K562 (cell line): ENCODE results near the gene TM7SF2. TPM values are rescaled to one million over a fixed set of nuclear protein-coding genes. Genes with fewer than 3 reads are reported as not detected.
A peak's percentile ranks its signal among the peaks of the same experiment; 100 is the strongest.

Experiments
- CHD2 ChIP-seq: IDR thresholded peaks from 2 replicates; pipeline ENCODE4 v1.6.1; 2011; ENCODE audit warnings: low read depth, low read length
- FOXA1 ChIP-seq: fragments of 450-650 bp; IDR thresholded peaks from 2 replicates; pipeline ENCODE4 v1.6.1; 2016; ENCODE audit warnings: mild to moderate bottlenecking, borderline replicate concordance
- MTF1 ChIP-seq: fragments of 250-450 bp; sonication (Bioruptor Pico); IDR thresholded peaks from 2 replicates; pipeline ENCODE4 v1.9.0; 2021; ENCODE audit warnings: moderate library complexity, mild to moderate bottlenecking, inconsistent platforms, borderline replicate concordance
- MXD1 ChIP-seq: fragments of 250-450 bp; sonication (Bioruptor Pico); IDR thresholded peaks from 2 replicates; pipeline ENCODE4 v1.8.0; 2021; ENCODE audit warnings: borderline replicate concordance, mild to moderate bottlenecking, moderate library complexity; ENCODE audit not compliant: poor library complexity, severe bottlenecking
- NR0B1 ChIP-seq: fragments of 450-650 bp; IDR thresholded peaks from one replicate; pipeline ENCODE4 v1.6.1; 2018; ENCODE audit warnings: mild to moderate bottlenecking, moderate library complexity; ENCODE audit not compliant: partially characterized antibody
- NR4A1 ChIP-seq, 2 experiments: fragments of 250-450 bp in 1 of 2; fragments of 450-650 bp in 1 of 2; sonication (Bioruptor Pico) in 1 of 2; IDR thresholded peaks; 2 replicates each; pipeline versions ENCODE4 v1.4.0 to v1.6.1; 2016 to 2020; ENCODE audit warnings: mild to moderate bottlenecking in 2 of 2, missing compliant biosample characterization in 1 of 2, missing genetic modification characterization in 1 of 2, moderate library complexity in 1 of 2
- RREB1 ChIP-seq: fragments of 250-450 bp; sonication (Bioruptor Pico); IDR thresholded peaks from 2 replicates; pipeline ENCODE4 v1.4.0; 2020
- YY1 ChIP-seq, 3 experiments: IDR thresholded peaks; 2 replicates each; pipeline ENCODE4 v1.6.1; 2011; ENCODE audit warnings: low read length in 2 of 3, mild to moderate bottlenecking in 2 of 3, moderate library complexity in 2 of 3, borderline replicate concordance in 1 of 3, control low read depth in 1 of 3, low read depth in 1 of 3; ENCODE audit not compliant: insufficient read depth in 3 of 3, insufficient replicate concordance in 2 of 3, control insufficient read depth in 1 of 3, insufficient read length in 1 of 3; ENCODE audit errors: extremely low read depth in 1 of 3
- ZBTB2 ChIP-seq: fragments of 450-650 bp; IDR thresholded peaks from 2 replicates; pipeline ENCODE4 v1.6.1; 2016; ENCODE audit warnings: antibody characterized with exemption
- ZNF146 ChIP-seq: IDR thresholded peaks from one replicate; pipeline ENCODE4 v1.6.1; 2018; ENCODE audit warnings: missing compliant biosample characterization; ENCODE audit not compliant: unreplicated experiment
- ZNF311 ChIP-seq: fragments of 250-450 bp; sonication (Bioruptor Pico); IDR thresholded peaks from 2 replicates; pipeline ENCODE4 v1.4.0; 2020; ENCODE audit warnings: mild to moderate bottlenecking, moderate library complexity
- ZNF395 ChIP-seq: fragments of 200-800 bp; sonication (Bioruptor generic); IDR thresholded peaks from 2 replicates; pipeline ENCODE4 v1.6.1; 2017; ENCODE audit warnings: missing genetic modification characterization, missing compliant biosample characterization
- ZNF699 ChIP-seq: fragments of 250-450 bp; sonication (Bioruptor Pico); IDR thresholded peaks from 2 replicates; pipeline ENCODE4 v1.8.0; 2021; ENCODE audit warnings: mild to moderate bottlenecking, moderate library complexity; ENCODE audit not compliant: insufficient replicate concordance
- ZNF764 ChIP-seq: fragments of 250-450 bp; sonication (Bioruptor Pico); IDR thresholded peaks from 2 replicates; pipeline ENCODE4 v1.4.0; 2020; ENCODE audit warnings: low read depth, mild to moderate bottlenecking, moderate library complexity
- polyA plus RNA-seq, 8 experiments: library from polyadenylated mRNA; depleted of rRNA in 4 of 8; stranded (reverse) in 5 of 8; unstranded in 3 of 8; fragments of >200 nt; fragmentation: Nextera tagmentation in 2 of 8; fragmentation: Illumina TruSeq in 1 of 8; extraction: Ambion mirVana in 2 of 8; extraction: Trizol in 1 of 8; gene quantifications; 2 replicates each; pipeline versions ENCODE4 v1.2.1 to v1.2.3, GENCODE V29; 2011 to 2014; ENCODE audit warnings: inconsistent platforms in 1 of 8, missing spikeins in 1 of 8
- total RNA-seq, 7 experiments: library from RNA; depleted of rRNA in 6 of 7; stranded (reverse); fragments of >200 nt in 6 of 7; fragmentation: Illumina TruSeq in 2 of 7; extraction: Trizol in 2 of 7; gene quantifications; 2 replicates each; pipeline versions ENCODE4 v1.2.1 to v1.2.3, GENCODE V29; 2011 to 2021; ENCODE audit warnings: low replicate concordance in 1 of 7

Gene TM7SF2
- total and polyA plus RNA-seq, 9 of the 15 experiments (the other 6 are each of a cell fraction or from before 2014, with no cell fraction given): 1.2 to 22.0 (median 14.3) TPM

GRCh38 chr11:65095974-65096806 is 15.5 kb upstream of the TM7SF2 start, which contains the start of gene VPS51 (continued):
- TF ChIP-seq FOXA1: no peak
- peak; percentile 88 for TF ChIP-seq RREB1 (CRISPR knock-in tag)
- no peak for TF ChIP-seq NR4A1 (CRISPR knock-in tag; IDR thresholded peaks at IDR 0.05)
- TF ChIP-seq NR4A1 (tag; IDR thresholded peaks at IDR 0.05): peak; percentile 90
- TF ChIP-seq ZNF395 (CRISPR knock-in tag): peak; percentile 48; the same call in 1 of the 2 replicates
- no peak for TF ChIP-seq NR0B1
- TF ChIP-seq MTF1 (CRISPR knock-in tag): no peak
- TF ChIP-seq ZNF146: no peak
- TF ChIP-seq ZNF699 (CRISPR knock-in tag): no peak
- no peak for TF ChIP-seq CHD2
- TF ChIP-seq MXD1 (CRISPR knock-in tag): peak; percentile 81
- TF ChIP-seq ZNF311 (CRISPR knock-in tag): no peak
- peak; percentile 73; the same call in 1 of the 2 replicates for TF ChIP-seq ZBTB2
- peak; percentile 52 to 93 (median 87) for TF ChIP-seq YY1 (IDR thresholded peaks at IDR 0.05; ENCODE audit: borderline replicate concordance in 1 of 3, control insufficient read depth in 1 of 3, extremely low read depth in 1 of 3, insufficient read depth in 3 of 3, insufficient read length in 1 of 3, insufficient replicate concordance in 2 of 3, low read depth in 1 of 3, low read length in 2 of 3)
- no peak for TF ChIP-seq ZNF764 (CRISPR knock-in tag)
